ENCODE measurements around the gene AIPL1.

AIPL1 gene

GRCh38 chr17:6381526-6382465 lies 53.1 kb downstream of the AIPL1 start:
- H3K4me3 ChIP-seq (ENCODE audit: low read depth, low read length), result no peak overlapping the region

GRCh38 chr17:6380915-6381438 lies 53.9 kb downstream of the AIPL1 start:
- no peak for DNase-seq (ENCODE audit: low read depth)
- no peak overlapping the region for H3K4me3 ChIP-seq (ENCODE audit: low read depth, low read length)

More at GRCh38 chr17:6381526-6382465, 53.1 kb downstream of the AIPL1 start:
- DNase-seq (ENCODE audit: low read depth), result no peak

GRCh38 chr17:6377906-6378305 lies 57.0 kb downstream of the AIPL1 start:
- no peak for DNase-seq (ENCODE audit: low read depth)
- no peak overlapping the region for H3K4me3 ChIP-seq (ENCODE audit: low read depth, low read length)

GRCh38 chr17:6376931-6377361 lies 58.0 kb downstream of the AIPL1 start:
- DNase-seq (ENCODE audit: low read depth), result no peak
- H3K4me3 ChIP-seq (ENCODE audit: low read depth, low read length), result no peak overlapping the region

GRCh38 chr17:6374761-6375312 lies 60.1 kb downstream of the AIPL1 start:
- no peak for DNase-seq (ENCODE audit: low read depth)

GRCh38 chr17:6374271-6374691 lies 60.6 kb downstream of the AIPL1 start:
- no peak for DNase-seq (ENCODE audit: low read depth)
- no peak overlapping the region for H3K4me3 ChIP-seq (ENCODE audit: low read depth, low read length)

More at GRCh38 chr17:6374761-6375312, 60.1 kb downstream of the AIPL1 start:
- H3K4me3 ChIP-seq (ENCODE audit: low read depth, low read length), result no peak overlapping the region
